Tibial artery (tissue), 4 donors: ENCODE measurements around the gene VTI1A.

Source experiments
- DNase-seq, 2 donors: peaks; one replicate each; pipeline ENCODE4 v3.0.0-alpha.2; 2019
- H3K27ac ChIP-seq, 2 donors: fragments of 200-600 bp; sonication (generic) in 1 of 2; 1 replicate in 1 of 2; 2 replicates in 1 of 2; pipeline ENCODE4 v1.5.1; 2018 to 2019; ENCODE audit warnings: mild to moderate bottlenecking in 1 of 2
- H3K27me3 ChIP-seq, 2 donors: fragments of 200-600 bp; sonication (generic) in 1 of 2; one replicate each; pipeline versions ENCODE4 v1.5.1 to v1.6.0; 2016 to 2019
- H3K36me3 ChIP-seq, 3 donors: fragments of 200-600 bp; sonication (generic) in 2 of 3; one replicate each; pipeline ENCODE4 v1.5.1; 2016 to 2019; ENCODE audit warnings: mild to moderate bottlenecking in 2 of 3
- H3K4me1 ChIP-seq, 4 donors: fragments of 200-600 bp; sonication (generic) in 2 of 4; 1 replicate in 3 of 4; 2 replicates in 1 of 4; pipeline ENCODE4 v1.5.1; 2016 to 2019
- H3K4me3 ChIP-seq, 2 donors: fragments of 200-600 bp; sonication (generic) in 1 of 2; 1 replicate in 1 of 2; 2 replicates in 1 of 2; pipeline ENCODE4 v1.5.1; 2018 to 2019; ENCODE audit warnings: mild to moderate bottlenecking in 2 of 2
- H3K9me3 ChIP-seq, 3 donors: fragments of 200-600 bp; sonication (generic) in 1 of 3; one replicate each; pipeline ENCODE4 v1.5.1; 2016 to 2019
- CTCF ChIP-seq, 2 experiments: fragments of 200-600 bp in 1 of 2; fragments of 450-650 bp in 1 of 2; IDR thresholded peaks; one replicate each; pipeline ENCODE4 v1.5.1; 2017 to 2019; ENCODE audit warnings: antibody characterized with exemption in 2 of 2, mild to moderate bottlenecking in 1 of 2, moderate library complexity in 1 of 2
- intact Hi-C: fragments of 100-400 bp; cut with DNase I; formaldehyde crosslinking; loops from one replicate; pipeline ENCODE4 v1.15.0; 2023; ENCODE audit warnings: low total_unique reads

The VTI1A gene

DNA sequence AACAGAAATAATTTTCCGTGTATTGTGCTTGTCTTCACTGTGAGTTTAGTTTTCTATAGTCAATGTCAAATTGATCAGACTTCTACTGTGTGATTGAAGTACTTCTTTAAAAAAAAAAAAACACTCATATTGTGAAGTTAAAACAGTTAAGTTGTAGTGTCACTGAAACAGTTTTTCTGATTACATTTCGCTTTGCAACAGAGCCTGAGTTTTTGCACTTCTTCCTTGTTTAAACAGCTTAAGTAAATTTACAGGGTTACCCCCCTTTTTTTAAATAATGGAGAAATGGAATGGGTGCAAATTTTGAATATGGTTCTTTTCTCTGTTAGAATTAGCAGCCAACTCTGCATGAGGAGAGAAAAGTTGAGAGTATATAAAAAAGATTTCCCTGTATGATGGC is 117.3 kb downstream of the VTI1A start:
- TF ChIP-seq CTCF (IDR thresholded peaks at IDR 0.05) = no peak
- Histone ChIP-seq H3K36me3 (no peaks in the 10 kb centered on the region), H3K27me3 (no peaks in the 10 kb centered on the region), H3K9me3 (no peaks in the 10 kb centered on the region), H3K27ac (no peak overlapping the region), H3K4me3 (no peak overlapping the region), H3K4me1 (peaks cover 0 to 5% (median 0%) of the 10 kb centered on the region in 4 donors)
- intact Hi-C loops = loop anchor here (10.0 kb wide), 2 partner anchors 560 to 820 kb away; no protein-coding TSS in a partner anchor
- no peak for DNase-seq

GRCh38 chr10:112565434-112566053 is 118.5 kb downstream of the VTI1A start:
- Histone ChIP-seq H3K36me3 (no peaks in the 10 kb centered on the region), H3K27me3 (no peaks in the 10 kb centered on the region), H3K4me1 (peaks cover 0 to 5% (median 0%) of the 10 kb centered on the region in 4 donors), H3K4me3 (no peak overlapping the region), H3K9me3 (no peaks in the 10 kb centered on the region), H3K27ac (no peak overlapping the region)
- intact Hi-C loops = loop anchor here (10.0 kb wide), 2 partner anchors 559 to 819 kb away; no protein-coding TSS in a partner anchor
- TF ChIP-seq CTCF (IDR thresholded peaks at IDR 0.05) = peak; percentile 65 to 68
- peak in 1 of 2 donors; percentile 23 for DNase-seq

DNA sequence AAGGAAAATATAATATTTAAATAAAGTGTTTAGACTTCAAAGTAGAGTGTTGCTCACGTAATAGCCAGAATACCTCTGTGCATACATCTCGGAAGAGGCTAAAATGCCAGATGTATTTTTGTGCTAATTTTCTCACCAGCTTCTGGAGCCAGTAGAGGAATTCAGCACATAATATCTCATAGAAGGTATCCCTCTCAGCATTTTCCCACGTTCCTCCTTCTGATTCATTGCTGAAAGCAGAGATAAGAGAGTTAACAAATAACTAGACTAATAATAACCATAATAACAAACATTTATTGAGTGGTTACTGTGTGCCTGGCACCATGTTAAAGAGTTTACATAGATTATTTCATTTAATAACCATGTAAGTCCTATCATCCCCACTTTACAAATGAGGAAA is 123.6 kb downstream of the VTI1A start:
- Histone ChIP-seq H3K27ac (no peak overlapping the region), H3K36me3 (no peaks in the 10 kb centered on the region), H3K4me3 (no peak overlapping the region), H3K4me1 (no peaks in the 10 kb centered on the region), H3K27me3 (no peaks in the 10 kb centered on the region), H3K9me3 (no peaks in the 10 kb centered on the region)
- intact Hi-C loops = no loop called here
- no peak for DNase-seq
- TF ChIP-seq CTCF (IDR thresholded peaks at IDR 0.05) = no peak

GRCh38 chr10:112579578-112579977 is 132.6 kb downstream of the VTI1A start:
- no peak overlapping the region for H3K4me3 ChIP-seq
- no peaks in the 10 kb centered on the region for H3K36me3 ChIP-seq
- intact Hi-C loops = no loop called here
- H3K4me1 ChIP-seq = peaks cover 0 to 5% (median 2%) of the 10 kb centered on the region in 4 donors
- DNase-seq = no peak
- H3K27ac ChIP-seq = no peak overlapping the region
- no peak for TF ChIP-seq CTCF (IDR thresholded peaks at IDR 0.05)
- no peaks in the 10 kb centered on the region for H3K27me3 ChIP-seq
- H3K9me3 ChIP-seq = no peaks in the 10 kb centered on the region

DNA sequence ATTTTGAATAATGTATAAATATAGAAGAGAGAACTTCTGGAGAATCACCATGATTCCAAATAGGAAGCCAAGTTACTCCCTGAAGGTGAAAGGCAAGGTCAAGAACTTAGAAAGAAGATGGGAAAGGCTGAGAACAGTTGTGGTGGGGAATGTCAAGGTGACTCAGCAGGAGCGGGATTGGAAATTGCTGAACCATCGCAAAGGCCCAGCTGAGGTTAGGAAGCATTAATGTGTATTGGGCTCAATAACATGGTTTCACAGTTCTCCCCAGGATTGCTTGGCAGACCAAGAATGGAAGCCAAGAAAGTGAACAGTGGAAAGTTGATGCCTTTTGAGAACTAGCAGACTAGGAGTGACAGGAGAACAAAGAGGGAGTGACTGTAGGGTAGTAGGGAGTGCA is 133.3 kb downstream of the VTI1A start:
- Histone ChIP-seq H3K36me3 (no peaks in the 10 kb centered on the region), H3K9me3 (no peaks in the 10 kb centered on the region), H3K27ac (no peak overlapping the region), H3K4me1 (peaks cover 0 to 12% (median 7%) of the 10 kb centered on the region in 4 donors), H3K4me3 (no peak overlapping the region), H3K27me3 (no peaks in the 10 kb centered on the region)
- intact Hi-C loops = no loop called here
- no peak for TF ChIP-seq CTCF (IDR thresholded peaks at IDR 0.05)
- DNase-seq = no peak
